ENCODE data around the gene ETV4. TPM values are rescaled to one million over a fixed set of nuclear protein-coding genes. Genes with fewer than 3 reads are reported as not detected.

ETV4 gene
- total RNA-seq, 6 donors from 2014 or later = 2.8 to 5.2 (median 3.4) TPM

GRCh38 chr17:43532581-43532980 lies 13.6 kb downstream of the ETV4 start:
- DNase-seq (no peak), ATAC-seq (ENCODE audit: low FRiP score in 2 of 2) (no peak)
- WGBS, 2 donors = 77 to 88% methylated on average over 10 of the region's 10 CpGs
- peaks cover 13 to 16% (median 15%) of the 10 kb centered on the region in 4 donors for H3K4me1 ChIP-seq
- H3K36me3 ChIP-seq = peaks cover 0 to 9% (median 3%) of the 10 kb centered on the region in 4 donors
- TF ChIP-seq POLR2AphosphoS5 (IDR thresholded peaks at IDR 0.05) (no peak), EP300 (IDR thresholded peaks at IDR 0.05) (no peak), POLR2A (IDR thresholded peaks at IDR 0.05) (no peak)
- TF ChIP-seq, protein P1, sequence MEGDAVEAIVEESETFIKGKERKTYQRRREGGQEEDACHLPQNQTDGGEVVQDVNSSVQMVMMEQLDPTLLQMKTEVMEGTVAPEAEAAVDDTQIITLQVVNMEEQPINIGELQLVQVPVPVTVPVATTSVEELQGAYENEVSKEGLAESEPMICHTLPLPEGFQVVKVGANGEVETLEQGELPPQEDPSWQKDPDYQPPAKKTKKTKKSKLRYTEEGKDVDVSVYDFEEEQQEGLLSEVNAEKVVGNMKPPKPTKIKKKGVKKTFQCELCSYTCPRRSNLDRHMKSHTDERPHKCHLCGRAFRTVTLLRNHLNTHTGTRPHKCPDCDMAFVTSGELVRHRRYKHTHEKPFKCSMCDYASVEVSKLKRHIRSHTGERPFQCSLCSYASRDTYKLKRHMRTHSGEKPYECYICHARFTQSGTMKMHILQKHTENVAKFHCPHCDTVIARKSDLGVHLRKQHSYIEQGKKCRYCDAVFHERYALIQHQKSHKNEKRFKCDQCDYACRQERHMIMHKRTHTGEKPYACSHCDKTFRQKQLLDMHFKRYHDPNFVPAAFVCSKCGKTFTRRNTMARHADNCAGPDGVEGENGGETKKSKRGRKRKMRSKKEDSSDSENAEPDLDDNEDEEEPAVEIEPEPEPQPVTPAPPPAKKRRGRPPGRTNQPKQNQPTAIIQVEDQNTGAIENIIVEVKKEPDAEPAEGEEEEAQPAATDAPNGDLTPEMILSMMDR (IDR thresholded peaks at IDR 0.05) = no peak
- H3K4me3 ChIP-seq = no peak overlapping the region
- H3K27ac ChIP-seq = no peak overlapping the region
- H3K9me3 ChIP-seq = no peaks in the 10 kb centered on the region
- no peaks in the 10 kb centered on the region for H3K27me3 ChIP-seq

GRCh38 chr17:43531955-43532354 lies 14.2 kb downstream of the ETV4 start:
- DNase-seq = no peak
- no peak overlapping the region for H3K27ac ChIP-seq
- peaks cover 0 to 15% (median 6%) of the 10 kb centered on the region in 4 donors for H3K36me3 ChIP-seq

GRCh38 chr17:43531082-43531378 lies 15.1 kb downstream of the ETV4 start:
- ATAC-seq (ENCODE audit: low FRiP score in 2 of 2) = no peak
- WGBS, 2 donors = 36 to 38% methylated on average over 3 of the region's 3 CpGs

More at GRCh38 chr17:43531955-43532354, 14.2 kb downstream of the ETV4 start:
- no peak for TF ChIP-seq POLR2AphosphoS5 (IDR thresholded peaks at IDR 0.05)
- TF ChIP-seq, protein P1 (IDR thresholded peaks at IDR 0.05) = no peak
- TF ChIP-seq EP300 (IDR thresholded peaks at IDR 0.05) = no peak
- TF ChIP-seq POLR2A (IDR thresholded peaks at IDR 0.05) = no peak
- Histone ChIP-seq H3K27me3 (no peaks in the 10 kb centered on the region), H3K4me3 (no peak overlapping the region), H3K4me1 (peaks cover 13 to 16% (median 15%) of the 10 kb centered on the region in 4 donors), H3K9me3 (no peaks in the 10 kb centered on the region)
- 80 to 88% methylated on average over 8 of the region's 8 CpGs for WGBS, 2 donors
- ATAC-seq (ENCODE audit: low FRiP score in 2 of 2) = no peak

DNA sequence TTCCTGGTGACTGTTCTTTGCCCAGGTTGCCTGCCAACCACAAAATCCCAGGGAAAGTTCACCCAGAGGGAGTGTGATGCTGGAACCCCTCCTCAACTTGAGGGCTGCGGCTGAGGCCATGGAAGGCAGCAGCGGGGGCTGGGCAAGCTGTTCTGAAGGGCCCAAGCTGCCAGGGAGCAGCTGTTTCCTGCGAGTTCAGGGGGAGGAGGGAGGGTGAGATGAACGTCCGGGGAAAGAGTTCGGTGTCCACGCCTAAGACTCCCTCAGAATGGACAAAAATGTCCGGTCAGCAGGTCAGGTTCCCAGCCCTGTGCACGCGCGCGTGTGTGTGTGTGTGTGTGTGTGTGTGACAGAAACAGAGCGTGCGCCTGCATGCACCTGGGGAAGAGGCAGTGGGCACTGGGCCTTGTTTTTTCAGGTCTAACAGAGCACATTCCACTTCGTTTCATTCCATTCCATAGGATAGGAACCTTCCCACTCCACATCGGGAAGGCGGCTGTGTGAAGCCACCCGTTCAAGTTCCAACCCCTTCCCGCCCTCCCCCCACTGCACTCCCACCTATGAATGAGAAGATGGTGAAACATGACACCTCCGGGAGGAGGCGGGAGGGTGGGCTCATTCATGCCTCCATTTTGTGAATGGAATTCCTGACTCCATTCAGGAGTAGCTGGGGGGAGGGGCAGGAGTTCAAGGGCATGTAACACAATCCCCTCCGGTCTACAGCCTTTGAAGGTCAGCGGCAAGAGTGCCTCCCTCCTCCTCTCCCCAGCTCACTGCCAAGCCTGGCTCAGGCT lies 15.7 kb downstream of the ETV4 start:
- WGBS, 2 donors = 26 to 39% methylated on average over 21 of the region's 23 CpGs
- DNase-seq (peak; percentile 46 to 52), ATAC-seq (ENCODE audit: low FRiP score in 2 of 2) (peak; percentile 76 to 77)
- Histone ChIP-seq H3K36me3 (peaks cover 0 to 30% (median 13%) of the 10 kb centered on the region in 4 donors), H3K27me3 (no peaks in the 10 kb centered on the region), H3K27ac (peak overlapping the region; percentile 12 to 55 (median 41)), H3K9me3 (no peaks in the 10 kb centered on the region), H3K4me3 (peak overlapping the region in 2 of 4 donors; percentile 13 to 22), H3K4me1 (peaks cover 13 to 16% (median 15%) of the 10 kb centered on the region in 4 donors)
- TF ChIP-seq POLR2A (IDR thresholded peaks at IDR 0.05) (no peak), EP300 (IDR thresholded peaks at IDR 0.05) (no peak), POLR2AphosphoS5 (IDR thresholded peaks at IDR 0.05) (peak in 1 of 2 donors; percentile 10)
- TF ChIP-seq, protein P1 (IDR thresholded peaks at IDR 0.05) = no peak

More at GRCh38 chr17:43531082-43531378, 15.1 kb downstream of the ETV4 start:
- Histone ChIP-seq H3K36me3 (peaks cover 0 to 24% (median 10%) of the 10 kb centered on the region in 4 donors), H3K9me3 (no peaks in the 10 kb centered on the region), H3K27ac (peak overlapping the region; percentile 12 to 55 (median 41)), H3K27me3 (no peaks in the 10 kb centered on the region), H3K4me1 (peaks cover 13 to 16% (median 15%) of the 10 kb centered on the region in 4 donors), H3K4me3 (no peak overlapping the region)
- TF ChIP-seq POLR2AphosphoS5 (IDR thresholded peaks at IDR 0.05) = no peak
- TF ChIP-seq, protein P1 (IDR thresholded peaks at IDR 0.05) = no peak
- TF ChIP-seq POLR2A (IDR thresholded peaks at IDR 0.05) = no peak
- TF ChIP-seq EP300 (IDR thresholded peaks at IDR 0.05) = no peak
- DNase-seq = no peak

Measured in upper lobe of left lung (tissue), 6 donors.